ENCODE measurements around the gene EAPP.

GRCh38 chr14:34580381-34580780 is 40.9 kb upstream of the EAPP start:
- TF ChIP-seq EZH2 (IDR thresholded peaks at IDR 0.05; ENCODE audit: low read depth): no peak
- TF ChIP-seq, protein P1, sequence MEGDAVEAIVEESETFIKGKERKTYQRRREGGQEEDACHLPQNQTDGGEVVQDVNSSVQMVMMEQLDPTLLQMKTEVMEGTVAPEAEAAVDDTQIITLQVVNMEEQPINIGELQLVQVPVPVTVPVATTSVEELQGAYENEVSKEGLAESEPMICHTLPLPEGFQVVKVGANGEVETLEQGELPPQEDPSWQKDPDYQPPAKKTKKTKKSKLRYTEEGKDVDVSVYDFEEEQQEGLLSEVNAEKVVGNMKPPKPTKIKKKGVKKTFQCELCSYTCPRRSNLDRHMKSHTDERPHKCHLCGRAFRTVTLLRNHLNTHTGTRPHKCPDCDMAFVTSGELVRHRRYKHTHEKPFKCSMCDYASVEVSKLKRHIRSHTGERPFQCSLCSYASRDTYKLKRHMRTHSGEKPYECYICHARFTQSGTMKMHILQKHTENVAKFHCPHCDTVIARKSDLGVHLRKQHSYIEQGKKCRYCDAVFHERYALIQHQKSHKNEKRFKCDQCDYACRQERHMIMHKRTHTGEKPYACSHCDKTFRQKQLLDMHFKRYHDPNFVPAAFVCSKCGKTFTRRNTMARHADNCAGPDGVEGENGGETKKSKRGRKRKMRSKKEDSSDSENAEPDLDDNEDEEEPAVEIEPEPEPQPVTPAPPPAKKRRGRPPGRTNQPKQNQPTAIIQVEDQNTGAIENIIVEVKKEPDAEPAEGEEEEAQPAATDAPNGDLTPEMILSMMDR (conservative IDR thresholded peaks at IDR 0.05): no peak

Measured in PC-9 (cell line).